ENCODE results near the gene THRSP. TPM values are rescaled to one million over a fixed set of nuclear protein-coding genes. Genes with fewer than 3 reads are reported as not detected.
"Not testable (repeated sequence)": the region's sequence is repeated elsewhere in the genome, so short reads cannot be mapped to it uniquely, and the experiment has no call there.

THRSP gene, protein sequence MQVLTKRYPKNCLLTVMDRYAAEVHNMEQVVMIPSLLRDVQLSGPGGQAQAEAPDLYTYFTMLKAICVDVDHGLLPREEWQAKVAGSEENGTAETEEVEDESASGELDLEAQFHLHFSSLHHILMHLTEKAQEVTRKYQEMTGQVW
- not detected in 3 replicates for total RNA-seq
- long read RNA-seq: 0 reads

DNA sequence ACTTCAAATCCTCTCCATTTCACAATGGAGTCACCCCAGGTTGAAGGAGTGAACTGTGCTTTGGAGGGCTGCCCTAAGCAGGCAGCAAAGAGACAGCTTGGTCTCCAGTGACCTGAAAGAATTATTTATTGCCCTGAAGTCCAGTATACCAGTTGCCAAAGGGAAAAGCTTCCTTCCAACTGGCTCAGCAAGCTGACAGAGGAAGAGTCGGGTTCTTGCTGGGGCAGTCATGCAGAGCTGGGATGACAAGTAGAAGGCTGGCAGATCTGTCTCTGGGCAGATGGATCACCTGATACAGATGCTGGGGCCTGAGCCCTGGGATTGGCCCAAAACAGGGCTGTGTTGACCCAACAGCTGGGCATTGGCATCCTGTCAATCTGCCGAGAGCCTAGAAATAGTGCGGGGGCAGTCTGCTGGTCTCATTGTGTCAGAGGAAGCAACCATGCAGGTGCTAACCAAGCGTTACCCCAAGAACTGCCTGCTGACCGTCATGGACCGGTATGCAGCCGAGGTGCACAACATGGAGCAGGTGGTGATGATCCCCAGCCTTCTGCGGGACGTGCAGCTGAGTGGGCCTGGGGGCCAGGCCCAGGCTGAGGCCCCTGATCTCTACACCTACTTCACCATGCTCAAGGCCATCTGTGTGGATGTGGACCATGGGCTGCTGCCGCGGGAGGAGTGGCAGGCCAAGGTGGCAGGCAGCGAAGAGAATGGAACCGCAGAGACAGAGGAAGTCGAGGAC is at the start of gene THRSP:
Gene THRSP (plus strand): TSS at position 422 of the 742 bp plus-strand sequence. CDS start 21 bp downstream, at position 443.
- H3K4me1 Mint-ChIP-seq (ENCODE audit: low read depth): peaks cover 12% of the 10 kb centered on the region
- no peak for DNase-seq (ENCODE audit: low spot score)
- H3K27me3 Mint-ChIP-seq (ENCODE audit: low read depth): no peaks in the 10 kb centered on the region
- H3K9me3 Mint-ChIP-seq (ENCODE audit: low read depth): no peaks in the 10 kb centered on the region
- H3K27ac Mint-ChIP-seq (ENCODE audit: unreplicated experiment): peak within 1 kb of the TSS; percentile 14
- TF ChIP-seq, protein P1, sequence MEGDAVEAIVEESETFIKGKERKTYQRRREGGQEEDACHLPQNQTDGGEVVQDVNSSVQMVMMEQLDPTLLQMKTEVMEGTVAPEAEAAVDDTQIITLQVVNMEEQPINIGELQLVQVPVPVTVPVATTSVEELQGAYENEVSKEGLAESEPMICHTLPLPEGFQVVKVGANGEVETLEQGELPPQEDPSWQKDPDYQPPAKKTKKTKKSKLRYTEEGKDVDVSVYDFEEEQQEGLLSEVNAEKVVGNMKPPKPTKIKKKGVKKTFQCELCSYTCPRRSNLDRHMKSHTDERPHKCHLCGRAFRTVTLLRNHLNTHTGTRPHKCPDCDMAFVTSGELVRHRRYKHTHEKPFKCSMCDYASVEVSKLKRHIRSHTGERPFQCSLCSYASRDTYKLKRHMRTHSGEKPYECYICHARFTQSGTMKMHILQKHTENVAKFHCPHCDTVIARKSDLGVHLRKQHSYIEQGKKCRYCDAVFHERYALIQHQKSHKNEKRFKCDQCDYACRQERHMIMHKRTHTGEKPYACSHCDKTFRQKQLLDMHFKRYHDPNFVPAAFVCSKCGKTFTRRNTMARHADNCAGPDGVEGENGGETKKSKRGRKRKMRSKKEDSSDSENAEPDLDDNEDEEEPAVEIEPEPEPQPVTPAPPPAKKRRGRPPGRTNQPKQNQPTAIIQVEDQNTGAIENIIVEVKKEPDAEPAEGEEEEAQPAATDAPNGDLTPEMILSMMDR (IDR thresholded peaks at IDR 0.05): no peak
- peaks cover 7% of the 10 kb centered on the region for H3K36me3 Mint-ChIP-seq (ENCODE audit: low read depth)
- H3K4me3 Mint-ChIP-seq (ENCODE audit: unreplicated experiment): no peak within 1 kb of the TSS

DNA sequence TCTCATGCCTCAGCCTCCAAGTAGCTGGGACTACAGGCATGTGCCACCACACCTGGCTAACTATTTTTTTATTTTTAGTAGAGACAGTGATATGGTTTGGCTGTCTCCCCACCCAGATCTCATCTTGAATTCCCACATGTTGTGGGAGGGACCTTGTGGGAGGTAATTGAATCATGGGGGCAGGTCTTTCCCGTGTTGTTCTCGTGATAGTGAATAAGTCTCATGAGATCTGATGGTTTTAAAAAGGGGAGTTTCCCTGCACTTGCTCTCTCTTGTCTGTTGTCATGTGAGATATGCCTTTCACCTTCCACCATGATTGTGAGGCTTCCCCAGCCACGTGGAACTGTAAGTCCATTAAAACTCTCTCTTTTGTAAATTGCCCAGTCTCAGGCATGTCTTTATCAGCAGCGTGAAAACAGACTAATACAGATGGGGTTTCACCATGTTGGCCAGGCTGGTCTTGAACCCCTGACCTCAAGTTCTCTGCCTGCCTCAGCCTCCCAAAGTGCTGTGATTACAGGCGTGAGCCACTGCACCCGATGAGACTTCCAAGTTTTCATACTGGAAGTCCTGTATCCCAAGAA is 48.6 kb upstream of the THRSP start:
- H3K4me3 Mint-ChIP-seq (ENCODE audit: unreplicated experiment); H3K27me3 Mint-ChIP-seq (ENCODE audit: low read depth); DNase-seq (ENCODE audit: low spot score); H3K27ac Mint-ChIP-seq (ENCODE audit: unreplicated experiment); H3K9me3 Mint-ChIP-seq (ENCODE audit: low read depth); H3K36me3 Mint-ChIP-seq (ENCODE audit: low read depth); H3K4me1 Mint-ChIP-seq (ENCODE audit: low read depth): not testable (repeated sequence)

DNA sequence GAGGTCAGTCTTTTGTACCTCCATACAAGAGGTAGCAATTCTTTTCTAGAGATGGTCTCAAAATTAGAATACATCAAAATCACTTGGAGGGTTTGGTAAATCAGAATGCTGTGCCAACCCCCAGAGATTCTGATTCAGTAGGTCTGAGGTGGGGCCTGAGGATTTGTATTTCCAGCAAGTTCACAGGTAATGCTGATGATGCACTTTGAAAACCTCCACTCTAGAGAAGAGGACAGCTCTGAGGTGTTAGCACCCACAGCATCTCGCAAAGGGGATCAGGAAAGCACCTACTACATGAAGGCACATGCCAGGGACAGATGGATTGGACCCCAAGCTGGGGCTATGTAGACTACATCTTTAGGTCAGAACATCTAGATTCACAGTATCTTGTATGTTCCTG is 47.8 kb upstream of the THRSP start:
- TF ChIP-seq, protein P1 (IDR thresholded peaks at IDR 0.05): no peak
- no peak for DNase-seq (ENCODE audit: low spot score)
- Mint-ChIP-seq H3K9me3 (ENCODE audit: low read depth) (no peaks in the 10 kb centered on the region), H3K36me3 (ENCODE audit: low read depth) (no peaks in the 10 kb centered on the region), H3K4me3 (ENCODE audit: unreplicated experiment) (no peak overlapping the region), H3K27me3 (ENCODE audit: low read depth) (no peaks in the 10 kb centered on the region), H3K27ac (ENCODE audit: unreplicated experiment) (no peak overlapping the region), H3K4me1 (ENCODE audit: low read depth) (peaks cover 11% of the 10 kb centered on the region)

DNA sequence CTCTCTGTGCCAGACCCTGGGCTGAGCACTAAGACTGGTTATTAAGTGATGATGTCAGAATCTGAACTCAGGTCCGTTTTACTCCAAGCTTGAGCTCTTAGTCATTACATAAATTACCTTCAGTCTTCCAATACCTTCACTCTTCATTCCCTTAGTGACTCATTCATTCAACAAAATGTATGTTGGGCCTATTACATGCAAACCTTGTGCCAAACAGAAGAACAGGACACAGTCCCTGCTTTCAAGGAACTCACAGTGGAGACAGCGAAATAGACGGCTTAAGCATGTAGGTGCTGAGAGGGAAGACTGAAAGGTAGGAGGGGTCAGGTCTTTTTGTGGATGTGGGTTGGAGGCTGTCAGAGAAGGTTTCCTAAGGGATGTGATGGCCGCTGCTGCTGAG is 43.9 kb upstream of the THRSP start:
- DNase-seq (ENCODE audit: low spot score): no peak
- peaks cover 16% of the 10 kb centered on the region for H3K4me1 Mint-ChIP-seq (ENCODE audit: low read depth)
- H3K36me3 Mint-ChIP-seq (ENCODE audit: low read depth): no peaks in the 10 kb centered on the region
- H3K27ac Mint-ChIP-seq (ENCODE audit: unreplicated experiment): peak overlapping the region; percentile 19
- H3K4me3 Mint-ChIP-seq (ENCODE audit: unreplicated experiment): no peak overlapping the region
- H3K27me3 Mint-ChIP-seq (ENCODE audit: low read depth): peaks cover 2% of the 10 kb centered on the region
- TF ChIP-seq, protein P1 (IDR thresholded peaks at IDR 0.05): no peak
- no peaks in the 10 kb centered on the region for H3K9me3 Mint-ChIP-seq (ENCODE audit: low read depth)

DNA sequence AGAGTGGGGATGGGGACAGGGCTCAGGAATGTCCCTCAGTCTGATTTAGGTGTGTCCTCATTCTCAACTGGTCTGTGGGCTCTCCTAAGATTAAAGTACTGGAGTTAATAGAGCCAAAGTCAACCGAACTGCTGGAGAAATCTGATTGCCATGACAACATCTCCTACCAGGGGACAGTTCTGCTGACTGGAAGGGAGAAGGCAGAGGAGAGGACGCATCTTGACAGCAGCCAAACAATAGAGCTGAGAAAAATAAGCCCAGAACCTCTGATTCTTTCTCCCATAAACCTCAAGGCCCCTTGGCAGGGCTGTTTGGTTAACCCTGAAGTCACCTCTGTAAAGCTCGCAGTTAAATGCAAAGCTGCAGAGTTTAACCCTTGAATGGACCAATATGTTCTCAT is 43.4 kb upstream of the THRSP start:
- TF ChIP-seq, protein P1 (IDR thresholded peaks at IDR 0.05): no peak
- Mint-ChIP-seq H3K9me3 (ENCODE audit: low read depth) (no peaks in the 10 kb centered on the region), H3K4me1 (ENCODE audit: low read depth) (peaks cover 16% of the 10 kb centered on the region), H3K27me3 (ENCODE audit: low read depth) (peaks cover 2% of the 10 kb centered on the region), H3K4me3 (ENCODE audit: unreplicated experiment) (no peak overlapping the region), H3K27ac (ENCODE audit: unreplicated experiment) (peak overlapping the region; percentile 19), H3K36me3 (ENCODE audit: low read depth) (no peaks in the 10 kb centered on the region)
- no peak for DNase-seq (ENCODE audit: low spot score)
